SK-N-SH treated with all-trans-retinoic acid at 6 μM for 48 hours (cell line): Measurements from ENCODE around the gene SPTB.

Source experiments
- ATAC-seq: fragments of 200-7000 bp; cut with Tn5 transposase; 3 replicates; pipeline ENCODE4 v1.9.1; 2020; ENCODE audit warnings: mild to moderate bottlenecking, moderate library complexity
- ARNTL ChIP-seq: fragments of 450-650 bp; formaldehyde crosslinking; IDR thresholded peaks from 2 replicates; pipeline ENCODE4 v1.5.0; 2020; ENCODE audit warnings: low read depth, mild to moderate bottlenecking, moderate library complexity, borderline replicate concordance
- BACH2 ChIP-seq: fragments of 250-450 bp; sonication (Bioruptor Pico); IDR thresholded peaks from 2 replicates; pipeline ENCODE4 v1.9.0; 2021; ENCODE audit warnings: mild to moderate bottlenecking, borderline replicate concordance
- CREB5 ChIP-seq: fragments of 250-450 bp; sonication (Bioruptor Pico); IDR thresholded peaks from 2 replicates; pipeline ENCODE4 v1.5.1; 2020; ENCODE audit warnings: low read depth, mild to moderate bottlenecking, moderate library complexity
- CSDC2 ChIP-seq: fragments of 250-450 bp; sonication (Bioruptor Pico); IDR thresholded peaks from 2 replicates; pipeline ENCODE4 v1.5.0; 2020; ENCODE audit warnings: mild to moderate bottlenecking, moderate library complexity
- CSRNP3 ChIP-seq: fragments of 250-450 bp; sonication (Bioruptor Pico); IDR thresholded peaks from 2 replicates; pipeline ENCODE4 v1.5.1; 2021; ENCODE audit warnings: mild to moderate bottlenecking, moderate library complexity
- ESRRG ChIP-seq: fragments of 250-450 bp; sonication (Bioruptor Pico); IDR thresholded peaks from 2 replicates; pipeline ENCODE4 v1.6.1; 2021; ENCODE audit warnings: mild to moderate bottlenecking
- ISL1 ChIP-seq: fragments of 250-450 bp; sonication (Bioruptor Pico); IDR thresholded peaks from 2 replicates; pipeline ENCODE4 v2.1.2; 2022; ENCODE audit warnings: mild to moderate bottlenecking, moderate library complexity
- OSR1 ChIP-seq: fragments of 250-450 bp; sonication (Bioruptor Pico); IDR thresholded peaks from 2 replicates; pipeline ENCODE4 v1.8.0; 2022; ENCODE audit warnings: moderate library complexity, mild to moderate bottlenecking, inconsistent platforms
- PPARA ChIP-seq: fragments of 250-450 bp; sonication (Bioruptor Pico); IDR thresholded peaks from 2 replicates; pipeline ENCODE4 v1.5.0; 2020; ENCODE audit warnings: mild to moderate bottlenecking, borderline replicate concordance
- RARB ChIP-seq: fragments of 250-450 bp; sonication (Bioruptor Pico); IDR thresholded peaks from 2 replicates; pipeline ENCODE4 v1.8.0; 2021; ENCODE audit warnings: mild to moderate bottlenecking, moderate library complexity
- SNAI2 ChIP-seq: fragments of 250-450 bp; sonication (Bioruptor Pico); IDR thresholded peaks from 2 replicates; pipeline ENCODE4 v1.5.0; 2020; ENCODE audit warnings: mild to moderate bottlenecking, moderate library complexity
- TCF4 ChIP-seq: fragments of 250-450 bp; sonication (Bioruptor Pico); IDR thresholded peaks from 2 replicates; pipeline ENCODE4 v1.8.0; 2021; ENCODE audit warnings: mild to moderate bottlenecking, moderate library complexity, borderline replicate concordance
- TOX ChIP-seq: fragments of 250-450 bp; sonication (Bioruptor Pico); IDR thresholded peaks from 2 replicates; pipeline ENCODE4 v1.8.0; 2021; ENCODE audit warnings: mild to moderate bottlenecking, moderate library complexity, borderline replicate concordance
- TSHZ2 ChIP-seq: fragments of 250-450 bp; sonication (Bioruptor Pico); IDR thresholded peaks from 2 replicates; pipeline ENCODE4 v1.5.0; 2020; ENCODE audit warnings: mild to moderate bottlenecking, moderate library complexity
- ZC3H10 ChIP-seq: fragments of 250-450 bp; sonication (Bioruptor Pico); IDR thresholded peaks from 2 replicates; pipeline ENCODE4 v1.5.1; 2021; ENCODE audit warnings: mild to moderate bottlenecking, moderate library complexity
- ZFP3 ChIP-seq: fragments of 250-450 bp; sonication (Bioruptor Pico); IDR thresholded peaks from 2 replicates; pipeline ENCODE4 v1.5.0; 2020; ENCODE audit warnings: mild to moderate bottlenecking, moderate library complexity
- ZFP30 ChIP-seq: fragments of 450-650 bp; formaldehyde crosslinking; IDR thresholded peaks from 2 replicates; pipeline ENCODE4 v1.5.0; 2022; ENCODE audit warnings: mild to moderate bottlenecking, moderate library complexity
- ZNF565 ChIP-seq: fragments of 450-650 bp; formaldehyde crosslinking; conservative IDR thresholded peaks from 2 replicates; pipeline ENCODE4 v1.5.0; 2020; ENCODE audit warnings: low read depth, mild to moderate bottlenecking, moderate library complexity
- ZNF70 ChIP-seq: fragments of 450-650 bp; formaldehyde crosslinking; IDR thresholded peaks from 2 replicates; pipeline ENCODE4 v1.5.0; 2020; ENCODE audit warnings: mild to moderate bottlenecking, moderate library complexity
- ZNF8 ChIP-seq: fragments of 450-650 bp; formaldehyde crosslinking; IDR thresholded peaks from 2 replicates; pipeline ENCODE4 v1.5.0; 2020; ENCODE audit warnings: mild to moderate bottlenecking, moderate library complexity
- TF ChIP-seq, protein P1 (sequence below): fragments of 250-450 bp; sonication (Bioruptor Pico); IDR thresholded peaks from 2 replicates; pipeline ENCODE4 v1.8.0; 2021; ENCODE audit warnings: low read depth, mild to moderate bottlenecking, moderate library complexity, borderline replicate concordance
- TF ChIP-seq, protein P2 (sequence below): fragments of 250-450 bp; sonication (Bioruptor Pico); IDR thresholded peaks from 2 replicates; pipeline ENCODE4 v1.8.0; 2020; ENCODE audit warnings: mild to moderate bottlenecking, moderate library complexity, borderline replicate concordance

SPTB gene

GRCh38 chr14:64734990-64735389, 144.7 kb downstream of the SPTB start:
- TF ChIP-seq ISL1 (CRISPR knock-in tag), result no peak
- no peak for TF ChIP-seq BACH2 (CRISPR knock-in tag)
- TF ChIP-seq CSRNP3 (CRISPR knock-in tag), result no peak
- TF ChIP-seq OSR1 (CRISPR knock-in tag), result no peak
- no peak for TF ChIP-seq ZC3H10 (CRISPR knock-in tag)
- TF ChIP-seq, protein P1, sequence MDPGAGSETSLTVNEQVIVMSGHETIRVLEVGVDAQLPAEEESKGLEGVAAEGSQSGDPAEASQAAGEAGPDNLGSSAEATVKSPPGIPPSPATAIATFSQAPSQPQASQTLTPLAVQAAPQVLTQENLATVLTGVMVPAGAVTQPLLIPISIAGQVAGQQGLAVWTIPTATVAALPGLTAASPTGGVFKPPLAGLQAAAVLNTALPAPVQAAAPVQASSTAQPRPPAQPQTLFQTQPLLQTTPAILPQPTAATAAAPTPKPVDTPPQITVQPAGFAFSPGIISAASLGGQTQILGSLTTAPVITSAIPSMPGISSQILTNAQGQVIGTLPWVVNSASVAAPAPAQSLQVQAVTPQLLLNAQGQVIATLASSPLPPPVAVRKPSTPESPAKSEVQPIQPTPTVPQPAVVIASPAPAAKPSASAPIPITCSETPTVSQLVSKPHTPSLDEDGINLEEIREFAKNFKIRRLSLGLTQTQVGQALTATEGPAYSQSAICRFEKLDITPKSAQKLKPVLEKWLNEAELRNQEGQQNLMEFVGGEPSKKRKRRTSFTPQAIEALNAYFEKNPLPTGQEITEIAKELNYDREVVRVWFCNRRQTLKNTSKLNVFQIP (CRISPR knock-in tag), result no peak
- TF ChIP-seq ARNTL (CRISPR knock-in tag), result no peak
- TF ChIP-seq ZNF70, result no peak
- TF ChIP-seq ZNF8 (CRISPR knock-in tag), result no peak
- no peak for TF ChIP-seq CSDC2 (CRISPR knock-in tag)
- no peak for TF ChIP-seq RARB (CRISPR knock-in tag)
- TF ChIP-seq PPARA, result no peak
- no peak for TF ChIP-seq SNAI2
- ATAC-seq, result no peak

- TF ChIP-seq ISL1 (CRISPR knock-in tag) (no peak), CREB5 (CRISPR knock-in tag) (no peak), ARNTL (CRISPR knock-in tag) (no peak), ZC3H10 (CRISPR knock-in tag) (no peak), TOX (no peak), ZFP3 (CRISPR knock-in tag) (no peak), TSHZ2 (CRISPR knock-in tag) (no peak), ZNF8 (CRISPR knock-in tag) (no peak), RARB (CRISPR knock-in tag) (no peak), ESRRG (CRISPR knock-in tag) (no peak), ZFP30 (no peak), OSR1 (CRISPR knock-in tag) (no peak), BACH2 (CRISPR knock-in tag) (no peak), SNAI2 (no peak), TCF4 (no peak), PPARA (no peak), ZNF565 (no peak), CSDC2 (CRISPR knock-in tag) (no peak)
- TF ChIP-seq, protein P2, sequence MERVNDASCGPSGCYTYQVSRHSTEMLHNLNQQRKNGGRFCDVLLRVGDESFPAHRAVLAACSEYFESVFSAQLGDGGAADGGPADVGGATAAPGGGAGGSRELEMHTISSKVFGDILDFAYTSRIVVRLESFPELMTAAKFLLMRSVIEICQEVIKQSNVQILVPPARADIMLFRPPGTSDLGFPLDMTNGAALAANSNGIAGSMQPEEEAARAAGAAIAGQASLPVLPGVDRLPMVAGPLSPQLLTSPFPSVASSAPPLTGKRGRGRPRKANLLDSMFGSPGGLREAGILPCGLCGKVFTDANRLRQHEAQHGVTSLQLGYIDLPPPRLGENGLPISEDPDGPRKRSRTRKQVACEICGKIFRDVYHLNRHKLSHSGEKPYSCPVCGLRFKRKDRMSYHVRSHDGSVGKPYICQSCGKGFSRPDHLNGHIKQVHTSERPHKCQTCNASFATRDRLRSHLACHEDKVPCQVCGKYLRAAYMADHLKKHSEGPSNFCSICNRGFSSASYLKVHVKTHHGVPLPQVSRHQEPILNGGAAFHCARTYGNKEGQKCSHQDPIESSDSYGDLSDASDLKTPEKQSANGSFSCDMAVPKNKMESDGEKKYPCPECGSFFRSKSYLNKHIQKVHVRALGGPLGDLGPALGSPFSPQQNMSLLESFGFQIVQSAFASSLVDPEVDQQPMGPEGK, result no peak
- TF ChIP-seq, protein P1 (CRISPR knock-in tag), result no peak
- no peak for ATAC-seq
These were observed 145.8 kb downstream of the SPTB start for GRCh38 chr14:64733899-64734298.
